K562 (cell line): ENCODE results near the gene RNF166. TPM values are rescaled to one million over a fixed set of nuclear protein-coding genes. Genes with fewer than 3 reads are reported as not detected.

Experiments used
- ATAC-seq: fragments of 200-7000 bp; cut with Tn5 transposase; 3 replicates; pipeline ENCODE4 v1.9.1; 2020; ENCODE audit warnings: moderate library complexity
- BruUV-seq: library from RNA; stranded (reverse); fragments of 400-500 nt; replicated peaks from 2 replicates; lab custom pipeline; 2021; lab: Mats Ljungman, UMichigan
- CTCF ChIA-PET: fragments of 300-600 bp; formaldehyde crosslinking; extraction: SDS; loops from one replicate; lab custom pipeline; 2021; ENCODE audit warnings: low intra/inter-chr PET ratio; lab: Yijun Ruan, JAX
- POLR2A ChIA-PET: fragments of 300-600, 350-650 bp; sonication (Branson Sonifier 250); formaldehyde crosslinking; extraction: SDS; loops from one replicate; lab custom pipeline; 2021; ENCODE audit warnings: antibody characterized with exemption, inconsistent platforms; lab: Yijun Ruan, JAX
- DNase-seq, 4 experiments: peaks; one replicate each; pipeline versions ENCODE4 v3.0.0 to v3.0.0-alpha.2; 2011 to 2018; ENCODE audit warnings: low spot score in 3 of 4, mixed read lengths in 3 of 4; ENCODE audit errors: extremely low read depth in 1 of 4
- FAIRE-seq: peaks from 2 replicates; lab custom pipeline; 2011; peaks lifted over from hg19 to GRCh38; lab: Jason Lieb, UNC
- H2AFZ ChIP-seq: 2 replicates; pipeline ENCODE4 v1.6.0; 2011; ENCODE audit warnings: low read depth, low read length, control low read depth, inconsistent platforms
- H3K27ac ChIP-seq: fragments of 200-600 bp; 3 replicates; pipeline ENCODE4 v1.8.0; 2011; ENCODE audit warnings: low read depth, mild to moderate bottlenecking, control low read depth, inconsistent platforms, low read length, moderate library complexity, mixed read lengths; ENCODE audit errors: extremely low read depth
- H3K27me3 ChIP-seq, 2 experiments: fragments of 300-600 bp in 1 of 2; 2 replicates in 1 of 2; 3 replicates in 1 of 2; pipeline versions ENCODE4 v1.6.0 to v1.8.0; 2011; ENCODE audit warnings: inconsistent platforms in 2 of 2, low read length in 2 of 2, mild to moderate bottlenecking in 1 of 2, mixed read lengths in 1 of 2, moderate library complexity in 1 of 2; ENCODE audit not compliant: control insufficient read depth in 2 of 2, insufficient read depth in 2 of 2
- H3K36me3 ChIP-seq: fragments of 300-600 bp; 3 replicates; pipeline ENCODE4 v1.8.0; 2011; ENCODE audit warnings: mild to moderate bottlenecking, low read length, inconsistent platforms; ENCODE audit not compliant: control insufficient read depth, insufficient read depth
- H3K4me1 ChIP-seq, 2 experiments: fragments of 200-600 bp in 1 of 2; replicated peaks in 1 of 2; 2 replicates in 1 of 2; 3 replicates in 1 of 2; pipeline versions ENCODE4 v1.5.1 to v1.8.0; 2011; ENCODE audit warnings: inconsistent platforms in 2 of 2, low read length in 2 of 2, mild to moderate bottlenecking in 1 of 2, mixed read lengths in 1 of 2, moderate library complexity in 1 of 2; ENCODE audit not compliant: control insufficient read depth in 2 of 2, insufficient read depth in 2 of 2
- H3K4me2 ChIP-seq: 2 replicates; pipeline ENCODE4 v1.6.1; 2011; ENCODE audit warnings: low read length, control low read depth, inconsistent platforms, mixed read lengths; ENCODE audit not compliant: insufficient read depth
- H3K4me3 ChIP-seq: fragments of 200-600 bp; sonication (generic), shearing (Covaris generic); 2 replicates; pipeline ENCODE4 v1.5.1; 2016; ENCODE audit warnings: control low read depth, inconsistent platforms
- H3K79me2 ChIP-seq: fragments of 200-600 bp; 3 replicates; pipeline ENCODE4 v1.8.0; 2011; ENCODE audit warnings: low read length, inconsistent platforms; ENCODE audit not compliant: control insufficient read depth, insufficient read depth
- H3K9ac ChIP-seq, 2 experiments: 2 replicates each; pipeline versions ENCODE4 v1.6.0 to v1.6.1; 2011; ENCODE audit warnings: low read depth in 2 of 2, low read length in 2 of 2, control low read depth in 1 of 2, inconsistent platforms in 1 of 2, mild to moderate bottlenecking in 1 of 2, mixed read lengths in 1 of 2; ENCODE audit not compliant: insufficient read depth in 1 of 2
- H3K9me1 ChIP-seq: one replicate; pipeline ENCODE4 v1.6.0; 2011; ENCODE audit warnings: inconsistent platforms, mild to moderate bottlenecking, low read length, moderate library complexity; ENCODE audit not compliant: control insufficient read depth, insufficient read depth
- H3K9me3 ChIP-seq: replicated peaks from 2 replicates; pipeline ENCODE4 v1.5.1; 2011; ENCODE audit warnings: low read depth, low read length, inconsistent platforms; ENCODE audit not compliant: control insufficient read depth, insufficient read depth
- H4K20me1 ChIP-seq: replicated peaks from 2 replicates; pipeline ENCODE4 v1.6.1; 2011; ENCODE audit warnings: low read length, inconsistent platforms, mixed read lengths; ENCODE audit not compliant: control insufficient read depth, insufficient read depth
- FIP1L1 ChIP-seq: fragments of 200-400 bp; formaldehyde crosslinking; IDR thresholded peaks from 2 replicates; pipeline ENCODE4 v1.6.1; 2018; ENCODE audit warnings: mild to moderate bottlenecking, low read depth, low read length; ENCODE audit not compliant: poor library complexity, severe bottlenecking
- FUS ChIP-seq: fragments of 200-400 bp; formaldehyde crosslinking; optimal IDR thresholded peaks from 2 replicates; pipeline ENCODE3; 2017; ENCODE audit warnings: low read depth, low read length
- POLR2G ChIP-seq: fragments of 200-400 bp; formaldehyde crosslinking; IDR thresholded peaks from 2 replicates; pipeline ENCODE4 v1.6.1; 2017; ENCODE audit warnings: low read depth, mild to moderate bottlenecking, antibody characterized with exemption, low read length, moderate library complexity
- TOE1 ChIP-seq, 2 experiments: fragments of 450-650 bp in 1 of 2; sonication (generic) in 1 of 2; formaldehyde crosslinking in 1 of 2; IDR thresholded peaks; 2 replicates each; pipeline versions ENCODE4 v1.7.1 to v1.8.0; 2016 to 2022; ENCODE audit warnings: borderline replicate concordance in 2 of 2, mild to moderate bottlenecking in 2 of 2, antibody characterized with exemption in 1 of 2, inconsistent platforms in 1 of 2, low read depth in 1 of 2, missing genetic modification reagents in 1 of 2, moderate library complexity in 1 of 2
- WGBS: fragments of 100-300 bp; shearing (Covaris generic); methylation state at CpG from one replicate; pipeline ENCODE4 v1.1.6; 2016; ENCODE audit warnings: low coverage, mixed read lengths; ENCODE audit not compliant: insufficient coverage; ENCODE audit errors: missing lambda C conversion rate; 5-methylcytosine and 5-hydroxymethylcytosine counted together
- in situ Hi-C: fragments of 300-500 bp; cut with MboI; formaldehyde crosslinking; loops from 4 replicates; pipeline ENCODE4 v1.15.0; 2018; ENCODE audit warnings: inconsistent platforms, mixed read lengths
- intact Hi-C: fragments of 100-400 bp; cut with micrococcal nuclease; formaldehyde crosslinking; loops from 2 replicates; pipeline ENCODE4 v1.14.2; 2022
- polyA plus RNA-seq, 8 experiments: library from polyadenylated mRNA; depleted of rRNA in 4 of 8; stranded (reverse) in 5 of 8; unstranded in 3 of 8; fragments of >200 nt; fragmentation: Nextera tagmentation in 2 of 8; fragmentation: Illumina TruSeq in 1 of 8; extraction: Ambion mirVana in 2 of 8; extraction: Trizol in 1 of 8; gene quantifications; 2 replicates each; pipeline versions ENCODE4 v1.2.1 to v1.2.3, GENCODE V29; 2011 to 2014; ENCODE audit warnings: inconsistent platforms in 1 of 8, missing spikeins in 1 of 8
- total RNA-seq, 7 experiments: library from RNA; depleted of rRNA in 6 of 7; stranded (reverse); fragments of >200 nt in 6 of 7; fragmentation: Illumina TruSeq in 2 of 7; extraction: Trizol in 2 of 7; gene quantifications; 2 replicates each; pipeline versions ENCODE4 v1.2.1 to v1.2.3, GENCODE V29; 2011 to 2021; ENCODE audit warnings: low replicate concordance in 1 of 7

RNF166 gene
- total and polyA plus RNA-seq, 9 of the 15 experiments (the other 6 are each of a cell fraction or from before 2014, with no cell fraction given), result 0.56 to 60.3 (median 19.5) TPM

DNA sequence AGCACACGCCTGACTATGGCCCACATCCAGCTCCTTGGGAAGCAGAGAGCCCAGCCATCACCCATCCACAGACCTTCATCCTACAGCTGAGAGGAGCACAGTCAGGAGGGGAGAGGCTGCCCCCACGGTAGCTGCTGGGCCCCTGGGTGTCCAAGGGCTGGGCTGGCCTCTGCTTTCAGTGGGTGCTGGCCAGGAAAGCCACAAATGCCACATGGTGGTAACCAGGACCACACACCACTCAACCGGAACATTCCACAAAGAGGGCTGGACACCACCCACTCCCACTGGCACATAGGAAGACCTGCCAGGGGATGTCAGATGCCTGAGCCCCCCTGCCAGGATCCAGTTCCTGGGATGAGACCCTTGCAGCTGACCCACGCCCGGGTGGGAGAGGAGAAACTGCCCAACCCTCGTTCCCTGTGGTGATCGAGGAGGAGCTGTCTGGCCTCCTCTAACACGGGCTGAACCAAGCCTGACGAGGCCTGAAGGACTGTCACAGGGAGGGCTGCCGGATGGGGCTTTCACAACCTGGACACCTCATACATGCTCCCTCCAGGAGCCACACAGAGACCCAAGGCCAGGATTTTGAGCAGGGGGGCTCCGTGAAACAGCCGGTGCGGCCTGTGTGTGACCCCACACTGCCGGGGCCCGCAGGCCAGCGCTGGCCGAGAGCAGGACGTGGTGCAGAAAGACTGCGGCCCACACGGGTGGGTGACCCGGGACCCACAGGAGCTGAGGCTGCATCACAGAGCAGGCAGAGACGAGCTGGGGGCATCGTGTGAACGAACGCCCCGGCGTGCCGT, 48.1 kb upstream of the RNF166 start:
- intact Hi-C loops (no loop called here), in situ Hi-C loops (no loop called here)
- Histone ChIP-seq H3K9me1 (peaks cover 20% of the 10 kb centered on the region), H3K27me3 (no peaks in the 10 kb centered on the region), H3K79me2 (peaks cover 87% of the 10 kb centered on the region), H4K20me1 (peaks cover 54% of the 10 kb centered on the region), H2AFZ (no peak overlapping the region), H3K36me3 (peaks cover 90% of the 10 kb centered on the region; the same call in 2 of the 3 replicates), H3K4me3 (no peak overlapping the region), H3K9ac (peak overlapping the region in 1 of 2 experiments; percentile 84; a peak in 2 of 4 replicates), H3K4me1 (peaks cover 6 to 82% of the 10 kb centered on the region in 2 experiments; a peak in 4 of 5 replicates), H3K9me3 (no peaks in the 10 kb centered on the region), H3K27ac (no peak overlapping the region), H3K4me2 (no peak overlapping the region)
- FAIRE-seq (no peak), ATAC-seq (no peak), DNase-seq (no peak)
- POLR2A ChIA-PET, result interaction anchor here (0.5 to 8.9 kb wide), 8 partner anchors 9 to 507 kb away, joined by 3 to 102 read pairs (median 4); no protein-coding TSS in a partner anchor
- TF ChIP-seq TOE1 (IDR thresholded peaks at IDR 0.05; ENCODE audit: borderline replicate concordance) (no peak), TOE1 (CRISPR knock-in tag; IDR thresholded peaks at IDR 0.05; ENCODE audit: borderline replicate concordance, low read depth) (no peak), FIP1L1 (peak; percentile 15), FUS (no peak), POLR2G (peak; percentile 58)
- 94% methylated on average over 26 of the region's 28 CpGs for WGBS
- BruUV-seq, result no TSS peak
- CTCF ChIA-PET, result interaction anchor here (0.6 to 0.7 kb wide), 2 partner anchors 11 to 16 kb away, joined by 3 to 4 read pairs; no protein-coding TSS in a partner anchor
